Transverse colon (tissue), 4 donors: Measurements from ENCODE around the gene MRPS17. TPM values are rescaled to one million over a fixed set of nuclear protein-coding genes. Genes with fewer than 3 reads are reported as not detected.

Source experiments
- DNase-seq: peaks from one replicate; pipeline ENCODE4 v3.0.0-alpha.2; 2019
- H3K27ac ChIP-seq, 4 donors: fragments of 200-600 bp; sonication (generic); 2 replicates each; pipeline ENCODE4 v1.5.1; 2016 to 2018; ENCODE audit warnings: inconsistent platforms in 4 of 4
- H3K27me3 ChIP-seq: fragments of 200-600 bp; sonication (generic); 2 replicates; pipeline ENCODE4 v1.5.1; 2017; ENCODE audit warnings: inconsistent platforms
- H3K36me3 ChIP-seq, 4 donors: fragments of 200-600 bp; sonication (generic); 2 replicates each; pipeline ENCODE4 v1.5.1; 2017 to 2019; ENCODE audit warnings: inconsistent platforms in 4 of 4
- H3K4me1 ChIP-seq, 4 donors: fragments of 200-600 bp; sonication (generic); 2 replicates each; pipeline ENCODE4 v1.5.1; 2017 to 2020; ENCODE audit warnings: inconsistent platforms in 4 of 4
- H3K4me3 ChIP-seq, 4 donors: fragments of 200-600 bp; sonication (generic); 1 replicate in 1 of 4; 2 replicates in 3 of 4; pipeline versions ENCODE4 v1.5.1 to v1.6.1; 2017 to 2019; ENCODE audit warnings: inconsistent platforms in 4 of 4
- H3K9me3 ChIP-seq, 2 donors: fragments of 200-600 bp; sonication (generic); 2 replicates each; pipeline ENCODE4 v1.5.1; 2017 to 2019; ENCODE audit warnings: inconsistent platforms in 2 of 2
- EP300 ChIP-seq: sonication (generic); formaldehyde crosslinking; IDR thresholded peaks from one replicate; pipeline ENCODE4 v1.6.1; 2017; ENCODE audit warnings: antibody characterized with exemption, low read depth
- POLR2A ChIP-seq: fragments of 450-650 bp; IDR thresholded peaks from one replicate; pipeline ENCODE4 v1.6.1; 2016; ENCODE audit warnings: antibody characterized with exemption, mild to moderate bottlenecking, moderate library complexity
- POLR2AphosphoS5 ChIP-seq, 3 donors: sonication (generic); formaldehyde crosslinking; IDR thresholded peaks; one replicate each; pipeline ENCODE4 v1.6.1; 2016; ENCODE audit warnings: antibody characterized with exemption in 3 of 3
- WGBS, 2 donors: methylation state at CpG; one replicate each; pipeline ENCODE4 v1.1.5; 2018; ENCODE audit warnings: low coverage in 1 of 2; 5-methylcytosine and 5-hydroxymethylcytosine counted together
- in situ Hi-C, 4 donors: fragments of 200-750 bp; cut with MboI; loops; one replicate each; pipeline versions ENCODE4 v1.15.0 to v1.15.1; 2017; ENCODE audit warnings: low sequenced_read_pairs in 3 of 4, low pct_ligation_motif_present in 1 of 4, low pct_unique_long_range_greater_than_20kb in 1 of 4
- intact Hi-C: fragments of 100-400 bp; cut with DNase I; formaldehyde crosslinking; loops from one replicate; pipeline ENCODE4 v1.15.1; 2023; ENCODE audit warnings: low total_unique reads
- total RNA-seq, 4 donors: library from RNA; depleted of rRNA; stranded (reverse); fragments of >200 nt; gene quantifications; one replicate each; pipeline ENCODE4 v1.1.0, GENCODE V29; 2016
- TF ChIP-seq, protein P1 (sequence below), 5 experiments: fragments of 200-600 bp in 3 of 5; fragments of 450-650 bp in 2 of 5; sonication (generic) in 3 of 5; IDR thresholded peaks; 1 replicate in 2 of 5; 2 replicates in 3 of 5; pipeline ENCODE4 v1.5.1; 2016 to 2017; ENCODE audit warnings: antibody characterized with exemption in 5 of 5, inconsistent platforms in 3 of 5, mild to moderate bottlenecking in 2 of 5, moderate library complexity in 1 of 5

MRPS17 gene
- total RNA-seq, 4 donors from 2014 or later = 1.1 to 11.5 (median 4.5) TPM

DNA sequence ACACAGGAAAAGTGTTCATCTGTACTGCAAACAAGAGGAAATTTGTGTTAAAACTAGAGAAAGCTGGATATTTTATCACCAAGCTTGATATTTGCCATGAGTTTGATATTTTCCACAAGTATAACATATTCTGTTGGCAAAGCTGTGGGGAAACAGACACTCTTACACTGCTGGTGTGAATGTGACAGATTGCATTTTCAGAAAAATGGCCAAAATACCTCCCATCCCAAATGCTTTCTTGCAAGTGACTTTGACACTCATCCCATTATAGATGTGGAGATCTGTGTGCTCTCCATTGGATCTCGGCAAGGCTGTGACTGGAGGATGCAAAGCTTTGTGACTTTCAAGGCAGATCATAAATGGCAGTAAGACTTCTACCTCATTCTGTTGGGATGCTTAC is 33.9 kb upstream of the MRPS17 start:
- in situ Hi-C loops (no loop called here), intact Hi-C loops (no loop called here)
- H3K27ac ChIP-seq = no peak overlapping the region
- H3K4me3 ChIP-seq = no peak overlapping the region
- DNase-seq = no peak
- no peak for TF ChIP-seq POLR2A
- no peak for TF ChIP-seq EP300
- TF ChIP-seq, protein P1, sequence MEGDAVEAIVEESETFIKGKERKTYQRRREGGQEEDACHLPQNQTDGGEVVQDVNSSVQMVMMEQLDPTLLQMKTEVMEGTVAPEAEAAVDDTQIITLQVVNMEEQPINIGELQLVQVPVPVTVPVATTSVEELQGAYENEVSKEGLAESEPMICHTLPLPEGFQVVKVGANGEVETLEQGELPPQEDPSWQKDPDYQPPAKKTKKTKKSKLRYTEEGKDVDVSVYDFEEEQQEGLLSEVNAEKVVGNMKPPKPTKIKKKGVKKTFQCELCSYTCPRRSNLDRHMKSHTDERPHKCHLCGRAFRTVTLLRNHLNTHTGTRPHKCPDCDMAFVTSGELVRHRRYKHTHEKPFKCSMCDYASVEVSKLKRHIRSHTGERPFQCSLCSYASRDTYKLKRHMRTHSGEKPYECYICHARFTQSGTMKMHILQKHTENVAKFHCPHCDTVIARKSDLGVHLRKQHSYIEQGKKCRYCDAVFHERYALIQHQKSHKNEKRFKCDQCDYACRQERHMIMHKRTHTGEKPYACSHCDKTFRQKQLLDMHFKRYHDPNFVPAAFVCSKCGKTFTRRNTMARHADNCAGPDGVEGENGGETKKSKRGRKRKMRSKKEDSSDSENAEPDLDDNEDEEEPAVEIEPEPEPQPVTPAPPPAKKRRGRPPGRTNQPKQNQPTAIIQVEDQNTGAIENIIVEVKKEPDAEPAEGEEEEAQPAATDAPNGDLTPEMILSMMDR (IDR thresholded peaks at IDR 0.05) = no peak
- no peak for TF ChIP-seq POLR2AphosphoS5 (IDR thresholded peaks at IDR 0.05)
- 94% methylated on average over 1 of the region's 1 CpG; no CpG with 5 or more reads in 1 of the 2 donors for WGBS, 2 donors
- peaks cover 0 to 2% (median 0%) of the 10 kb centered on the region in 4 donors for H3K36me3 ChIP-seq
- no peaks in the 10 kb centered on the region for H3K4me1 ChIP-seq
- no peaks in the 10 kb centered on the region for H3K9me3 ChIP-seq
- H3K27me3 ChIP-seq = no peaks in the 10 kb centered on the region

DNA sequence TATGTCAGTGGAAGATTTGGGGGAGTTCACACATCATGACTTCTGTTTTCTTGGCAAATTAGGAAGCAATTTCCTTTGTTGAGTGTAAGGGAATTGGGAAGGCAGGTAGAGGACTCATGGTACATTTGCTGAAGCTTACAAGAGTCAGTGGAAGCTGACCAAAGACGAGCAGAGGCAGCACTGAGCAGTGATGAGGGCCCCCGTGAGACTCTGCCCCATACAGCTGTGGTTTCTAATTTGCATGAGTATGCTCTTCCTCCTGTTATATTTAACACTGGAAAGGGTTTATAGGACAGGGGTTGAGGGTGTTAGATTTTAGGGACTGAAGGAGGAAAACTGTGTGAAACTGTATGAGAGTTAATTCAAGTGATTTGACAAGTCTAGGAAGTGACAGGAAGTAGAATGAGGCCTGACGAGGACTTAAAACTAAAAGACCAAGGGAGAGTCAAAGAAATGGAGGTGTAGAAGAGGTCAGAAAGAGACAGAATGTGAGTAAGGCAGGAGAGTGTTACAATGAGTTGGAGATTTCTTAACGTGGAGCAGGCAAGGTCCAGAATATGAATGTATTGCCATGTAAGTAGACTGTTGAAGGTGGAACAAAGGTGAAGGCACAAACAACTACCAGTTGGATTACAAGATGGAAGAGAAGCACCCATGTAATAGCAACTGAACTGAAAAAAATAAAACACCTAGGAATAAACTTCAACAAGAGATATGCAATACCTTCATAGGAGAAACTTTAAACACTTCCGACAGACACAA is 23.5 kb upstream of the MRPS17 start:
- WGBS, 2 donors = 78 to 95% methylated on average over 5 of the region's 5 CpGs
- in situ Hi-C loops = no loop called here
- Histone ChIP-seq H3K9me3 (no peaks in the 10 kb centered on the region), H3K36me3 (peaks cover 0 to 5% (median 0%) of the 10 kb centered on the region in 4 donors), H3K4me1 (no peaks in the 10 kb centered on the region), H3K4me3 (no peak overlapping the region), H3K27ac (no peak overlapping the region), H3K27me3 (no peaks in the 10 kb centered on the region)
- no peak for DNase-seq
- TF ChIP-seq EP300 (no peak), POLR2AphosphoS5 (IDR thresholded peaks at IDR 0.05) (no peak), POLR2A (no peak)
- TF ChIP-seq, protein P1 (IDR thresholded peaks at IDR 0.05) = no peak
- intact Hi-C loops = no loop called here

- intact Hi-C loops (no loop called here), in situ Hi-C loops (no loop called here)
- no peak for DNase-seq
- 81 to 95% methylated on average over 4 to 5 of the region's 5 CpGs for WGBS, 2 donors
- Histone ChIP-seq H3K9me3 (peaks cover 0 to 6% of the 10 kb centered on the region in 2 donors), H3K4me3 (no peak overlapping the region), H3K36me3 (no peaks in the 10 kb centered on the region), H3K4me1 (no peaks in the 10 kb centered on the region), H3K27ac (no peak overlapping the region), H3K27me3 (no peaks in the 10 kb centered on the region)
- TF ChIP-seq POLR2A (no peak), EP300 (no peak), POLR2AphosphoS5 (IDR thresholded peaks at IDR 0.05) (no peak)
- TF ChIP-seq, protein P1 (IDR thresholded peaks at IDR 0.05) = no peak
Measured at GRCh38 chr7:55931421-55932151, 20.1 kb upstream of the MRPS17 start.

GRCh38 chr7:55939514-55940123 is 12.1 kb upstream of the MRPS17 start:
- no peaks in the 10 kb centered on the region for H3K27me3 ChIP-seq
- peaks cover 0 to 13% (median 0%) of the 10 kb centered on the region in 4 donors for H3K36me3 ChIP-seq
- no peak overlapping the region for H3K27ac ChIP-seq
- in situ Hi-C loops (no loop called here), intact Hi-C loops (no loop called here)
- H3K4me1 ChIP-seq = no peaks in the 10 kb centered on the region
- no peak overlapping the region for H3K4me3 ChIP-seq
- WGBS, 2 donors = 95 to 97% methylated on average over 7 of the region's 7 CpGs
- peaks cover 45 to 51% of the 10 kb centered on the region in 2 donors for H3K9me3 ChIP-seq
- TF ChIP-seq POLR2AphosphoS5 (IDR thresholded peaks at IDR 0.05) (no peak), POLR2A (no peak), EP300 (no peak)
- TF ChIP-seq, protein P1 (IDR thresholded peaks at IDR 0.05) = no peak
- no peak for DNase-seq
